Measurements from ENCODE around the gene THUMPD2.
A peak's percentile ranks its signal among the peaks of the same experiment; 100 is the strongest.

THUMPD2 gene

DNA sequence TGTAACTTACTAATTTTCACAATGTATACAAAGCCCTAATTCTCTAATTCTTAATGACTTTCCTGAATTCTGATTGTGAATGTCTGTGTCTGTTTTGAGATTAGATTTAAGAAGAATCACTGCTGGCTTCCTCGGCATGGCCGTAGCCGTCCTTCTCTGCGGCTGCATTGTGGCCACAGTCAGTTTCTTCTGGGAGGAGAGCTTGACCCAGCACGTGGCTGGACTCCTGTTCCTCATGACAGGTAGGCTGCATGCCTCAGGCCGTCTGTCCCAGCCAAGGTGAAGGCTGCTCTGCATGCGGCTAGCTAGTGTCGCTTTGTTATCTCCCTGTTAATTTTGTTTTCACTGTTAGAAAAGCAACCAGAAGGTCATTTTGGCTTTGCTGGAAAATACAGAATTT, 72.1 kb downstream of the THUMPD2 start:
- no peaks in the 10 kb centered on the region for H3K4me1 ChIP-seq (ENCODE audit: insufficient read depth, low read length, poor library complexity, severe bottlenecking)
- no peak overlapping the region for H3K4me2 ChIP-seq (ENCODE audit: low read depth, low read length, poor library complexity, severe bottlenecking)
- no peak overlapping the region for H3K9ac ChIP-seq (ENCODE audit: low read depth, low read length, poor library complexity, severe bottlenecking)
- no peak overlapping the region for H2AFZ ChIP-seq (ENCODE audit: low read length)
- H3K9me2 ChIP-seq (replicated peaks; ENCODE audit: low read depth, low read length) = no peaks in the 10 kb centered on the region
- TF ChIP-seq EZH2phosphoT487 (IDR thresholded peaks at IDR 0.05; ENCODE audit: borderline replicate concordance) = no peak
- TF ChIP-seq, protein P1, sequence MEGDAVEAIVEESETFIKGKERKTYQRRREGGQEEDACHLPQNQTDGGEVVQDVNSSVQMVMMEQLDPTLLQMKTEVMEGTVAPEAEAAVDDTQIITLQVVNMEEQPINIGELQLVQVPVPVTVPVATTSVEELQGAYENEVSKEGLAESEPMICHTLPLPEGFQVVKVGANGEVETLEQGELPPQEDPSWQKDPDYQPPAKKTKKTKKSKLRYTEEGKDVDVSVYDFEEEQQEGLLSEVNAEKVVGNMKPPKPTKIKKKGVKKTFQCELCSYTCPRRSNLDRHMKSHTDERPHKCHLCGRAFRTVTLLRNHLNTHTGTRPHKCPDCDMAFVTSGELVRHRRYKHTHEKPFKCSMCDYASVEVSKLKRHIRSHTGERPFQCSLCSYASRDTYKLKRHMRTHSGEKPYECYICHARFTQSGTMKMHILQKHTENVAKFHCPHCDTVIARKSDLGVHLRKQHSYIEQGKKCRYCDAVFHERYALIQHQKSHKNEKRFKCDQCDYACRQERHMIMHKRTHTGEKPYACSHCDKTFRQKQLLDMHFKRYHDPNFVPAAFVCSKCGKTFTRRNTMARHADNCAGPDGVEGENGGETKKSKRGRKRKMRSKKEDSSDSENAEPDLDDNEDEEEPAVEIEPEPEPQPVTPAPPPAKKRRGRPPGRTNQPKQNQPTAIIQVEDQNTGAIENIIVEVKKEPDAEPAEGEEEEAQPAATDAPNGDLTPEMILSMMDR (conservative IDR thresholded peaks at IDR 0.05; ENCODE audit: low read length) = no peak
- no peaks in the 10 kb centered on the region for H3K27me3 ChIP-seq (ENCODE audit: insufficient read depth, low read length, poor library complexity, severe bottlenecking)
- H3K36me3 ChIP-seq (ENCODE audit: insufficient read depth, low read length) = no peaks in the 10 kb centered on the region
- no peaks in the 10 kb centered on the region for H3F3A ChIP-seq (ENCODE audit: low read depth)
- peaks cover 6% of the 10 kb centered on the region; the same call in 1 of the 2 replicates for H3K9me3 ChIP-seq (ENCODE audit: insufficient read depth, low read depth, low read length)
- H3K4me3 ChIP-seq (ENCODE audit: low read length, poor library complexity, severe bottlenecking) = no peak overlapping the region
- H3K79me2 ChIP-seq (ENCODE audit: insufficient read depth, low read length) = no peaks in the 10 kb centered on the region
- no peaks in the 10 kb centered on the region for H4K20me1 ChIP-seq (ENCODE audit: insufficient read depth, low read length, poor library complexity, severe bottlenecking)

DNA sequence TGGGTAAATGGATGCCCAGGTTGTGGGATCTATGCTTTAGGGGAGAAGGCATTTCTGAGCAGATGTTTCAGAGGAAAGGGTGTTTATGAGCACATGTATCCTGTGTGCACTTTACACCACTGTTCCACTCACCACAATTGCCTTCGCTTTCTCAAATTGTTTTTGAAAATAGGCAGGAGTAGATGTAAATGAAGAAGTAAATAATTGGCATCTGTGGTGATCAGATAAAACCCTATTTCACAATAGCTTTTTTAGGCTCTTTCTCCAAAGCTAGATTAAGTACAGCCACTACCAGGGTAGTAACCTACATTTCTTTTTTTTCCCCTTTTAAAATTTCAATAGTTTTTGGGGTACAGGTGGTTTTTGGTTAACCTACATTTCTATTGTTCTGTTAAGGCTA, 72.7 kb downstream of the THUMPD2 start:
- H3K4me2 ChIP-seq (ENCODE audit: low read depth, low read length, poor library complexity, severe bottlenecking) = no peak overlapping the region
- H3K9me3 ChIP-seq (ENCODE audit: insufficient read depth, low read depth, low read length) = peaks cover 12% of the 10 kb centered on the region; the same call in 1 of the 2 replicates
- H4K20me1 ChIP-seq (ENCODE audit: insufficient read depth, low read length, poor library complexity, severe bottlenecking) = no peaks in the 10 kb centered on the region
- no peak overlapping the region for H3K4me3 ChIP-seq (ENCODE audit: low read length, poor library complexity, severe bottlenecking)
- H2AFZ ChIP-seq (ENCODE audit: low read length) = no peak overlapping the region
- no peaks in the 10 kb centered on the region for H3K79me2 ChIP-seq (ENCODE audit: insufficient read depth, low read length)
- H3K4me1 ChIP-seq (ENCODE audit: insufficient read depth, low read length, poor library complexity, severe bottlenecking) = no peaks in the 10 kb centered on the region
- TF ChIP-seq EZH2phosphoT487 (IDR thresholded peaks at IDR 0.05; ENCODE audit: borderline replicate concordance) = no peak
- TF ChIP-seq, protein P1 (conservative IDR thresholded peaks at IDR 0.05; ENCODE audit: low read length) = no peak
- H3K27me3 ChIP-seq (ENCODE audit: insufficient read depth, low read length, poor library complexity, severe bottlenecking) = no peaks in the 10 kb centered on the region
- no peaks in the 10 kb centered on the region for H3K36me3 ChIP-seq (ENCODE audit: insufficient read depth, low read length)
- no peaks in the 10 kb centered on the region for H3F3A ChIP-seq (ENCODE audit: low read depth)
- no peak overlapping the region for H3K9ac ChIP-seq (ENCODE audit: low read depth, low read length, poor library complexity, severe bottlenecking)
- no peaks in the 10 kb centered on the region for H3K9me2 ChIP-seq (replicated peaks; ENCODE audit: low read depth, low read length)

DNA sequence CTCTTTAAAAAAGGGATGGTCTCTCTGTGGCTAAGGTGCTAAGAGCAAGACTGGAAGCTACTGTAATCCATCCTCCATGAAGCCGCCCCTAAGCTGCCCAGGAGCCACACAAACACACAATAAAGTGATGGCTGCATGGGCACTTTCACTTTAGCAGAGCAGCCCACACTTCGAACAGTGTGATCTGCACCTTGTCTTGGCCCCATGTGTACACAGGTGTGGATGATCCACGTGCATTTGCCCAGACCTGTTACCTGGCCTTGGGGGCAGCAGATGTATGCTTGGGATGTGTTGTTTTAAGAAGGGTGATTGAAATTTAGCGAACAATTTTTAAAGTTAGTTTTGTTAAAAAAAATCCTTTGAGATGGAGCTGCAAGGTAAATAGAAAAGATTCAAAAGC, 73.4 kb downstream of the THUMPD2 start:
- H3K4me1 ChIP-seq (ENCODE audit: insufficient read depth, low read length, poor library complexity, severe bottlenecking) = no peaks in the 10 kb centered on the region
- no peak overlapping the region for H3K4me3 ChIP-seq (ENCODE audit: low read length, poor library complexity, severe bottlenecking)
- H2AFZ ChIP-seq (ENCODE audit: low read length) = no peak overlapping the region
- H3K9ac ChIP-seq (ENCODE audit: low read depth, low read length, poor library complexity, severe bottlenecking) = no peak overlapping the region
- no peaks in the 10 kb centered on the region for H4K20me1 ChIP-seq (ENCODE audit: insufficient read depth, low read length, poor library complexity, severe bottlenecking)
- no peaks in the 10 kb centered on the region for H3K9me2 ChIP-seq (replicated peaks; ENCODE audit: low read depth, low read length)
- peak overlapping the region; percentile 7 for H3K4me2 ChIP-seq (ENCODE audit: low read depth, low read length, poor library complexity, severe bottlenecking)
- peaks cover 14% of the 10 kb centered on the region; the same call in 1 of the 2 replicates for H3K9me3 ChIP-seq (ENCODE audit: insufficient read depth, low read depth, low read length)
- no peaks in the 10 kb centered on the region for H3K27me3 ChIP-seq (ENCODE audit: insufficient read depth, low read length, poor library complexity, severe bottlenecking)
- H3K79me2 ChIP-seq (ENCODE audit: insufficient read depth, low read length) = no peaks in the 10 kb centered on the region
- TF ChIP-seq EZH2phosphoT487 (IDR thresholded peaks at IDR 0.05; ENCODE audit: borderline replicate concordance) = no peak
- TF ChIP-seq, protein P1 (conservative IDR thresholded peaks at IDR 0.05; ENCODE audit: low read length) = no peak
- H3K36me3 ChIP-seq (ENCODE audit: insufficient read depth, low read length) = no peaks in the 10 kb centered on the region
- no peaks in the 10 kb centered on the region for H3F3A ChIP-seq (ENCODE audit: low read depth)
